ENCODE results near the gene ATP8A2. TPM values are rescaled to one million over a fixed set of nuclear protein-coding genes. Genes with fewer than 3 reads are reported as not detected.

ATP8A2 gene
- total and polyA plus RNA-seq, 2 of the 4 experiments (the other 2 are of a cell fraction), result 0.02 to 0.18 TPM

DNA sequence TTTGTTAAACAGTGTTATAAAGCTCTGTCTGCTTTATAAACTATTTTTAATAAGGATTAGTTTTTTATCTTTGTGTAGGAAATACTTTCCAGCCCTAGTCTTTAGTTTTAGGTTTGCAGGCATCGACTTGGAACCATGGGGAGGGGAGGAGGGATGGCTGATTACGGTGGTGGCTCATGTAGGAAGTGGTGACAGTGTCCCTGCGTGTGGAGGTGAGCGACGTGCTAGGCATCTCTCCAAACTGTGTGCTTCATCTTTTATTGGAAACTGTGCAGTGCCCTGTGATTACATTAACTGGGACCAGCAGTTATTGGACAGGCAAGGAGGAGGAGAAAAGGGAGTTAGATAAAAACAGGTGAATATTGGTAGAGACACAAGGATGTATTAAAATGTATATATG is 203.8 kb downstream of the ATP8A2 start:
- no peak overlapping the region for H3K27ac ChIP-seq (ENCODE audit: insufficient read depth, low read length)
- no peak overlapping the region for H3K23ac ChIP-seq (ENCODE audit: low read depth, low read length)
- H2BK20ac ChIP-seq (ENCODE audit: low read depth, low read length), result no peak overlapping the region
- H3K4me1 ChIP-seq (ENCODE audit: control insufficient read depth, insufficient read depth, low read length), result no peaks in the 10 kb centered on the region
- H2BK5ac ChIP-seq (ENCODE audit: low read depth, low read length, poor library complexity, severe bottlenecking), result no peak overlapping the region
- no peaks in the 10 kb centered on the region for H3K9me3 ChIP-seq (ENCODE audit: control insufficient read depth, insufficient read depth, low read length)
- no peaks in the 10 kb centered on the region for H3K36me3 ChIP-seq (ENCODE audit: control insufficient read depth, insufficient read depth, low read length)
- H2BK15ac ChIP-seq (ENCODE audit: low read depth, low read length), result no peak overlapping the region
- no peak overlapping the region for H4K5ac ChIP-seq (ENCODE audit: low read depth, low read length)
- no peak overlapping the region for H2AK5ac ChIP-seq (ENCODE audit: low read depth, low read length)
- no peak overlapping the region for H3K14ac ChIP-seq (replicated peaks; ENCODE audit: low read depth, low read length)
- ChIA-PET CTCF (interaction anchor here (0.8 to 1.5 kb wide), 3 partner anchors 77 to 496 kb away, joined by 3 read pairs; no protein-coding TSS in a partner anchor), POLR2A (ENCODE audit: unreplicated experiment) (no interaction called here)
- ATAC-seq (ENCODE audit: low read depth) (no peak), DNase-seq (no peak)
- no peak overlapping the region for H3K9ac ChIP-seq (ENCODE audit: low read depth, low read length)
- H3K27me3 ChIP-seq (ENCODE audit: control insufficient read depth, insufficient read depth, low read length), result no peaks in the 10 kb centered on the region
- no peak overlapping the region for H4K8ac ChIP-seq (ENCODE audit: low read depth in 2 of 2, low read length in 2 of 2)
- no peaks in the 10 kb centered on the region for H4K20me1 ChIP-seq (ENCODE audit: insufficient read depth, low read length)
- intact Hi-C loops (cut with micrococcal nuclease) (no loop called here), in situ Hi-C loops (cut with MboI; ENCODE audit: low sequenced_read_pairs) (no loop called here), dilution Hi-C loops (cut with HindIII; ENCODE audit: low sequenced_read_pairs, unreplicated experiment) (no loop called here)
- H3K4me3 ChIP-seq (ENCODE audit: insufficient read depth, low read depth, low read length), result no peak overlapping the region
- no peak overlapping the region for H3K18ac ChIP-seq (ENCODE audit: low read depth, low read length)
- H4K91ac ChIP-seq (ENCODE audit: insufficient read depth, low read depth, low read length), result no peak overlapping the region
- no peaks in the 10 kb centered on the region for H3K9me1 ChIP-seq (ENCODE audit: insufficient read depth, low read length)
- H2AK9ac ChIP-seq (replicated peaks; ENCODE audit: low read depth, low read length, poor library complexity), result no peak overlapping the region
- H3K56ac ChIP-seq (ENCODE audit: extremely low read depth, insufficient read depth, low read length), result no peak overlapping the region
- H2AFZ ChIP-seq (replicated peaks; ENCODE audit: low read length, poor library complexity), result no peak overlapping the region
- H2BK120ac ChIP-seq (ENCODE audit: low read depth, low read length), result no peak overlapping the region
- H3K4me2 ChIP-seq (ENCODE audit: low read depth, low read length), result no peak overlapping the region
- TF ChIP-seq NFE2L2 (IDR thresholded peaks at IDR 0.05; ENCODE audit: low read depth, low read length) (no peak), FOS (IDR thresholded peaks at IDR 0.05; ENCODE audit: low read depth, low read length) (no peak), MAFK (IDR thresholded peaks at IDR 0.05; ENCODE audit: low read depth, low read length) (no peak), BHLHE40 (IDR thresholded peaks at IDR 0.05; ENCODE audit: low read depth, low read length) (no peak), SMC3 (IDR thresholded peaks at IDR 0.05; ENCODE audit: low read depth, low read length) (no peak), USF2 (IDR thresholded peaks at IDR 0.05; ENCODE audit: low read depth, low read length) (no peak), CTCF (conservative IDR thresholded peaks at IDR 0.05; ENCODE audit: low read depth, low read length) (no peak), MAZ (IDR thresholded peaks at IDR 0.05; ENCODE audit: borderline replicate concordance, low read depth, low read length) (no peak), CHD1 (IDR thresholded peaks at IDR 0.05; ENCODE audit: low read depth, low read length) (no peak), RAD21 (IDR thresholded peaks at IDR 0.05; ENCODE audit: low read length) (no peak), MXI1 (IDR thresholded peaks at IDR 0.05; ENCODE audit: borderline replicate concordance, low read depth, low read length) (no peak), RFX5 (IDR thresholded peaks at IDR 0.05; ENCODE audit: low read depth, low read length) (no peak), POLR2A (IDR thresholded peaks at IDR 0.05; ENCODE audit: low read depth, low read length) (no peak)
- TF ChIP-seq, protein P1, sequence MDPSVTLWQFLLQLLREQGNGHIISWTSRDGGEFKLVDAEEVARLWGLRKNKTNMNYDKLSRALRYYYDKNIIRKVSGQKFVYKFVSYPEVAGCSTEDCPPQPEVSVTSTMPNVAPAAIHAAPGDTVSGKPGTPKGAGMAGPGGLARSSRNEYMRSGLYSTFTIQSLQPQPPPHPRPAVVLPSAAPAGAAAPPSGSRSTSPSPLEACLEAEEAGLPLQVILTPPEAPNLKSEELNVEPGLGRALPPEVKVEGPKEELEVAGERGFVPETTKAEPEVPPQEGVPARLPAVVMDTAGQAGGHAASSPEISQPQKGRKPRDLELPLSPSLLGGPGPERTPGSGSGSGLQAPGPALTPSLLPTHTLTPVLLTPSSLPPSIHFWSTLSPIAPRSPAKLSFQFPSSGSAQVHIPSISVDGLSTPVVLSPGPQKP (IDR thresholded peaks at IDR 0.05; ENCODE audit: borderline replicate concordance, low read depth, low read length), result no peak
- 39% methylated on average over 3 of the region's 5 CpGs; no CpG with 5 or more reads in 1 of the 2 experiments for WGBS, 2 experiments (ENCODE audit: extremely low coverage in 2 of 2, insufficient read length in 1 of 2)
- H3K79me1 ChIP-seq (ENCODE audit: low read depth in 1 of 2, low read length in 2 of 2), result no peaks in the 10 kb centered on the region
- BruUV-seq (replicated peaks), result no TSS peak
- no peak overlapping the region for H3K4ac ChIP-seq (ENCODE audit: low read depth, low read length)
